Tibial artery (tissue), 4 donors: ENCODE measurements around the gene AP5M1.
A peak's percentile ranks its signal among the peaks of the same experiment; 100 is the strongest.

Source experiments
- DNase-seq, 2 donors: peaks; one replicate each; pipeline ENCODE4 v3.0.0-alpha.2; 2019
- H3K27ac ChIP-seq, 2 donors: fragments of 200-600 bp; sonication (generic) in 1 of 2; 1 replicate in 1 of 2; 2 replicates in 1 of 2; pipeline ENCODE4 v1.5.1; 2018 to 2019; ENCODE audit warnings: mild to moderate bottlenecking in 1 of 2
- H3K27me3 ChIP-seq, 2 donors: fragments of 200-600 bp; sonication (generic) in 1 of 2; one replicate each; pipeline versions ENCODE4 v1.5.1 to v1.6.0; 2016 to 2019
- H3K36me3 ChIP-seq, 3 donors: fragments of 200-600 bp; sonication (generic) in 2 of 3; one replicate each; pipeline ENCODE4 v1.5.1; 2016 to 2019; ENCODE audit warnings: mild to moderate bottlenecking in 2 of 3
- H3K4me1 ChIP-seq, 4 donors: fragments of 200-600 bp; sonication (generic) in 2 of 4; 1 replicate in 3 of 4; 2 replicates in 1 of 4; pipeline ENCODE4 v1.5.1; 2016 to 2019
- H3K4me3 ChIP-seq, 2 donors: fragments of 200-600 bp; sonication (generic) in 1 of 2; 1 replicate in 1 of 2; 2 replicates in 1 of 2; pipeline ENCODE4 v1.5.1; 2018 to 2019; ENCODE audit warnings: mild to moderate bottlenecking in 2 of 2
- H3K9me3 ChIP-seq, 3 donors: fragments of 200-600 bp; sonication (generic) in 1 of 3; one replicate each; pipeline ENCODE4 v1.5.1; 2016 to 2019
- intact Hi-C: fragments of 100-400 bp; cut with DNase I; formaldehyde crosslinking; loops from one replicate; pipeline ENCODE4 v1.15.0; 2023; ENCODE audit warnings: low total_unique reads
- TF ChIP-seq, protein P1 (sequence below), 2 experiments: fragments of 200-600 bp in 1 of 2; fragments of 450-650 bp in 1 of 2; IDR thresholded peaks; one replicate each; pipeline ENCODE4 v1.5.1; 2017 to 2019; ENCODE audit warnings: antibody characterized with exemption in 2 of 2, mild to moderate bottlenecking in 1 of 2, moderate library complexity in 1 of 2

Gene AP5M1

GRCh38 chr14:57302883-57303282 is 34.1 kb downstream of the AP5M1 start:
- Histone ChIP-seq H3K9me3 (no peaks in the 10 kb centered on the region), H3K27me3 (no peaks in the 10 kb centered on the region), H3K4me3 (no peak overlapping the region), H3K27ac (no peak overlapping the region), H3K4me1 (no peaks in the 10 kb centered on the region), H3K36me3 (no peaks in the 10 kb centered on the region)
- DNase-seq, result no peak
- intact Hi-C loops, result no loop called here
- TF ChIP-seq, protein P1, sequence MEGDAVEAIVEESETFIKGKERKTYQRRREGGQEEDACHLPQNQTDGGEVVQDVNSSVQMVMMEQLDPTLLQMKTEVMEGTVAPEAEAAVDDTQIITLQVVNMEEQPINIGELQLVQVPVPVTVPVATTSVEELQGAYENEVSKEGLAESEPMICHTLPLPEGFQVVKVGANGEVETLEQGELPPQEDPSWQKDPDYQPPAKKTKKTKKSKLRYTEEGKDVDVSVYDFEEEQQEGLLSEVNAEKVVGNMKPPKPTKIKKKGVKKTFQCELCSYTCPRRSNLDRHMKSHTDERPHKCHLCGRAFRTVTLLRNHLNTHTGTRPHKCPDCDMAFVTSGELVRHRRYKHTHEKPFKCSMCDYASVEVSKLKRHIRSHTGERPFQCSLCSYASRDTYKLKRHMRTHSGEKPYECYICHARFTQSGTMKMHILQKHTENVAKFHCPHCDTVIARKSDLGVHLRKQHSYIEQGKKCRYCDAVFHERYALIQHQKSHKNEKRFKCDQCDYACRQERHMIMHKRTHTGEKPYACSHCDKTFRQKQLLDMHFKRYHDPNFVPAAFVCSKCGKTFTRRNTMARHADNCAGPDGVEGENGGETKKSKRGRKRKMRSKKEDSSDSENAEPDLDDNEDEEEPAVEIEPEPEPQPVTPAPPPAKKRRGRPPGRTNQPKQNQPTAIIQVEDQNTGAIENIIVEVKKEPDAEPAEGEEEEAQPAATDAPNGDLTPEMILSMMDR (IDR thresholded peaks at IDR 0.05), result no peak

DNA sequence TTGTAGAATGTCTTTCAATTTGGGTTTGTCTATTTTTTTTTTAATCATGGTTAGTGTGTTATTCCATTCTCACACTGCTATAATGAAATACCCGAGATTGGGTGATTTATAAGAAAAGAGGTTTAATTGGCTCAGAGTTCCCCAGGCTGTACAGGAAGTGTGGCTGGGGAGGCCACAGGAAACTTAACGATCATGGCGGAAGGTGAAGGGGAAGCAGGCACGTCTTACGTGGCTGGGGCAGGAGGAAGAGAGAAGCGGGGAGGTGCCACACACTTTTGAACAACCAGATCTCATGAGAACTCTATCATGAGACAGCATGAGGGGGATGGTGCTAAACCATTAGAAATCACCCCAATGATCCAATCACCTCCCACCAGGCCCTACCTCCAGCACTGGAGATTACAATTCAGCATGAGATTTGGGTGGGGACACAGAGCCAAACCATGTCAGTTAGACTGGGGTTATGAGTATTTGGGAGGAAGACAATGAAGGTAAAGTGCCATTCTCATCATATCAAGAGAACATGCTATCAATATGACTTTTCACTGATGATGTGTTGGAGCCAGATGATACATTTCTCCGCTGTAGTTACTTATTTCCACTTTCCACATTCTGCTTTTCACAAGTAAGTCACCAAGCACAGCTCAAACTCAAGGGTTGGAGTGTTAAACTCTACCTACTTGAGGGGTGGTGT is 45.8 kb downstream of the AP5M1 start:
- Histone ChIP-seq H3K27me3 (peaks cover 0 to 6% of the 10 kb centered on the region in 2 donors), H3K27ac (no peak overlapping the region), H3K4me3 (no peak overlapping the region), H3K9me3 (no peaks in the 10 kb centered on the region), H3K36me3 (no peaks in the 10 kb centered on the region), H3K4me1 (no peaks in the 10 kb centered on the region)
- intact Hi-C loops, result loop anchor here (5.0 kb wide), 1 partner anchor 822 kb away; no protein-coding TSS in a partner anchor
- DNase-seq, result no peak
- TF ChIP-seq, protein P1 (IDR thresholded peaks at IDR 0.05), result no peak

DNA sequence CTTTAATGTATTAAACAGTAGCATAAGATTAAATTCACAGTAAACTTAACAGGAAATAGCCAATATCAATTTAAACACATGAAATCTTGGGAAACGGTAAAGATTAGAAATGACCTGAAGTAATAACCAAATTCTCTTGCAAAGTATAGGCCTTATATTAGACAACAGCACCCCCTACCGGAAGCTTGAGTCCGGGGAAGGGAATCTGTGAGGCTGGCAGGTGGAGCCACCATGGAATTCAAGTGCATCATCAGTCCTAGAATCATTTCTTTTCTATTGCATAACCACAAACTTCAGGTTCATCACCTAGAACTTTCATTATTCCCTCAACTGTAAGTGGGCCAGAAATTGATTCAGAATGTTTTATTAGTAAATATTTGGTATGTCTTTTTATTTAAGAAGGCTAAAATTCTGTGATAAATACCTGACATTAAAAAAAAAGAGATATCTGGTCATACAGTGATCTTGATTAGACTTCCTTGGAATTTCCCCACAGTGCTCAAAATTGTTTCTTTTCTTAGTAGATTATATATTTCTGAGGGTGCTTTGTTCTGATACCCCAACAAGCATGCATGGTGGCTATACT is 48.6 kb downstream of the AP5M1 start:
- no peak overlapping the region for H3K27ac ChIP-seq
- H3K4me1 ChIP-seq, result no peaks in the 10 kb centered on the region
- H3K9me3 ChIP-seq, result no peaks in the 10 kb centered on the region
- H3K4me3 ChIP-seq, result no peak overlapping the region
- intact Hi-C loops, result loop anchor here (5.0 kb wide), 1 partner anchor 825 kb away; no protein-coding TSS in a partner anchor
- peak; percentile 66 to 73 for DNase-seq
- H3K27me3 ChIP-seq, result peaks cover 0 to 6% of the 10 kb centered on the region in 2 donors
- H3K36me3 ChIP-seq, result no peaks in the 10 kb centered on the region
- TF ChIP-seq, protein P1 (IDR thresholded peaks at IDR 0.05), result peak; percentile 60 to 69

DNA sequence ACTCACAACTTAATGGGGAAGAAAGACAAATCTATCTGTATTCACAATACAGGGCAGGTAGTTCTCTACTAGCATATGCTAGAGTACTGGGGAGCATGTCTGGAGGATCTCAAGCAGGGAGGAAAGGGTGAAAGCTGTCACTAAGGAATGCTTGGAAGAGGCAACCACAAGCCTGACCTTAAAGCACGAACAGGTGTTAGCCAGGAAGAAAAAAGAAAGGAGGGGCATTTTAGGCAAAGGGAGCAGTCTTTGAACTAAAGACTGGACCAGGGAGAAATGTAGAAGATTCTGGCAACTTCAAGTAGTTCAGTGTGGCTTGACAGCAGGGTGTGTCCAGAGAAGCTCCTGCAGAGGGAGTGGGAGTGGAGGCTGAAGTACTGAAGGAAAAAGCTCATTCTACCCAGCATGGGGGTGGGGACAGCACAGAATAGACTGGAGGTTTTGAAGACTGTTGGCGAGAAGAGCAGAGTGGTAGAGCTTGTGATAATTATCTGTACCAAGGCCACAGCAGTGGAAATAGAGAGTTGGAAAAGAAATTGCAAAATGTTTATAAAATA is 50.9 kb downstream of the AP5M1 start:
- peaks cover 0 to 6% of the 10 kb centered on the region in 2 donors for H3K27me3 ChIP-seq
- intact Hi-C loops, result loop anchor here (5.0 kb wide), 1 partner anchor 827 kb away; no protein-coding TSS in a partner anchor
- no peaks in the 10 kb centered on the region for H3K4me1 ChIP-seq
- no peaks in the 10 kb centered on the region for H3K9me3 ChIP-seq
- no peaks in the 10 kb centered on the region for H3K36me3 ChIP-seq
- no peak overlapping the region for H3K27ac ChIP-seq
- no peak overlapping the region for H3K4me3 ChIP-seq
- DNase-seq, result no peak
- TF ChIP-seq, protein P1 (IDR thresholded peaks at IDR 0.05), result no peak

- intact Hi-C loops, result no loop called here
- H3K27ac ChIP-seq, result no peak overlapping the region
- H3K4me1 ChIP-seq, result no peaks in the 10 kb centered on the region
- no peaks in the 10 kb centered on the region for H3K36me3 ChIP-seq
- H3K4me3 ChIP-seq, result no peak overlapping the region
- no peaks in the 10 kb centered on the region for H3K9me3 ChIP-seq
- TF ChIP-seq, protein P1 (IDR thresholded peaks at IDR 0.05), result no peak
- DNase-seq, result no peak
- peaks cover 0 to 6% of the 10 kb centered on the region in 2 donors for H3K27me3 ChIP-seq
These were observed 55.0 kb downstream of the AP5M1 start for GRCh38 chr14:57323721-57324120.
